Astrocyte (in vitro differentiated cells and primary cell): ENCODE results near the gene NPFFR1.

Source experiments
- CTCF ChIP-seq: IDR thresholded peaks from 2 replicates; pipeline ENCODE4 v1.5.1; 2011; ENCODE audit warnings: low read depth, mild to moderate bottlenecking, inconsistent platforms, low read length, moderate library complexity; ENCODE audit not compliant: insufficient read depth
- EZH2 ChIP-seq: IDR thresholded peaks from 2 replicates; pipeline ENCODE4 v1.6.1; 2012; ENCODE audit warnings: mild to moderate bottlenecking, low read length, inconsistent platforms; ENCODE audit not compliant: insufficient read depth

- TF ChIP-seq EZH2 = no peak
- TF ChIP-seq CTCF = no peak
Observed at GRCh38 chr10:70227548-70228320, 56.1 kb downstream of the NPFFR1 start.
